PC-3 (cell line): ENCODE data around the gene ADM5.

Experiments
- CTCF ChIP-seq: fragments of 300-600 bp; sonication (generic); conservative IDR thresholded peaks from 2 replicates; pipeline ENCODE4 v1.5.1; 2017; ENCODE audit warnings: antibody characterized with exemption, low read depth, mild to moderate bottlenecking, low read length
- EZH2 ChIP-seq: fragments of 300-600 bp; sonication (generic); IDR thresholded peaks from one replicate; pipeline ENCODE4 v1.6.1; 2017; ENCODE audit warnings: antibody characterized with exemption, mild to moderate bottlenecking, low read length; ENCODE audit not compliant: unreplicated experiment
- EZH2phosphoT487 ChIP-seq: fragments of 300-600 bp; sonication (generic); IDR thresholded peaks from 2 replicates; pipeline ENCODE4 v1.6.1; 2018; ENCODE audit warnings: mild to moderate bottlenecking, antibody characterized with exemption, low read length, borderline replicate concordance

DNA sequence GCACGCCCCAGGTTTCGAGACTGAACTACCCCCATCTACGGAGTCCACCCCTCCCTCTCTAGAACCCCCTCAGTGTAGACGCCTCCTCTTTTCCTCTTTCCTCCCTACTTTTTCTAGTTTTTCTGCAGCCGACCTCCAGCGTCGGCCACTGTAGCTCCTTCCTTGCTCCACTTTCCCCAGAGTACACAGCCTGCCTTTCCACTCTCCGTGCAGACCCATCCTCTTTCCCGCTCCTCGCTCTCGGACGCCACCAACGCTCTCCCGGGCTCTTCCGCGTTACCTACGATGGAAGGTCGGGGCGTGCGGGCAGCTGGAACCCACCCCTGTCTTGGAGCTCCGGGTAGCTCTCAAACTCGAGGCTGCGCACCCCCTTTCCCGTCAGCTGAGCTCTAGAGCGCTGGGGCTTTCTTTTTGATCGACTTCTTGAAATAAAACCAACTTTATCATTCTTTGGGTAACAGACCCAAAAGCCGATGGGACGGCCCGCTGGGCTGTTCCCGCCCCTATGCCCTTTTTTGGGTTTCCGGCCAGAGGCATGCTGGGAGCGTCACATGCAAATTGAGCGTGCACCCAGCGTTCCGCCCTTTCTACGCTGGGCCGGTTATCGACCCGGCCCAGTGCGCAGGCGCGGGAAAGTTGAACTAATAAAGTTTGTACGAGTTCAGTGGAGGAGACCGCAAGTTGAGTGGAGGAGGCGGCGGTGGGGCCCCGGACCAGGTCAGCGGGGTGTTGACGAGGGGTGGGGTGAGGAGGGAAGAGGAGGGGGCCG is 23.9 kb upstream of the ADM5 start, which contains the start of the genes BCL2L12 and IRF3:
- no peak for TF ChIP-seq CTCF
- no peak for TF ChIP-seq EZH2phosphoT487
- no peak for TF ChIP-seq EZH2
